ENCODE data around the gene GREB1. TPM values are rescaled to one million over a fixed set of nuclear protein-coding genes. Genes with fewer than 3 reads are reported as not detected.

Gene GREB1
- total RNA-seq, 4 donors from 2014 or later: 8.1 to 74.3 (median 26.7) TPM

GRCh38 chr2:11567631-11568031, 33.8 kb downstream of the GREB1 start:
- H3K4me1 ChIP-seq: peaks cover 0 to 11% (median 0%) of the 10 kb centered on the region in 4 donors
- WGBS, 2 donors: 86 to 94% methylated on average over 8 of the region's 8 CpGs
- peaks cover 0 to 21% (median 0%) of the 10 kb centered on the region in 3 donors for H3K36me3 ChIP-seq
- no peaks in the 10 kb centered on the region for H3K9me3 ChIP-seq
- no peak for DNase-seq (ENCODE audit: low spot score in 2 of 2)
- H3K4me3 ChIP-seq: no peak overlapping the region
- H3K27ac ChIP-seq: no peak overlapping the region
- H3K27me3 ChIP-seq: no peaks in the 10 kb centered on the region
- TF ChIP-seq CTCF (IDR thresholded peaks at IDR 0.05): no peak
- no peak for TF ChIP-seq EP300 (IDR thresholded peaks at IDR 0.05)
- TF ChIP-seq POLR2A (IDR thresholded peaks at IDR 0.05): no peak

GRCh38 chr2:11568436-11568835, 34.6 kb downstream of the GREB1 start:
- 76 to 78% methylated on average over 10 of the region's 10 CpGs for WGBS, 2 donors
- Histone ChIP-seq H3K4me3 (no peak overlapping the region), H3K36me3 (peaks cover 0 to 19% (median 0%) of the 10 kb centered on the region in 3 donors), H3K27me3 (no peaks in the 10 kb centered on the region), H3K4me1 (peaks cover 0 to 11% (median 0%) of the 10 kb centered on the region in 4 donors), H3K27ac (no peak overlapping the region), H3K9me3 (no peaks in the 10 kb centered on the region)
- DNase-seq (ENCODE audit: low spot score in 2 of 2): no peak
- TF ChIP-seq EP300 (IDR thresholded peaks at IDR 0.05) (no peak), CTCF (IDR thresholded peaks at IDR 0.05) (no peak), POLR2A (IDR thresholded peaks at IDR 0.05) (no peak)

GRCh38 chr2:11569636-11570035, 35.8 kb downstream of the GREB1 start:
- Histone ChIP-seq H3K4me3 (no peak overlapping the region), H3K36me3 (peaks cover 0 to 19% (median 0%) of the 10 kb centered on the region in 3 donors), H3K4me1 (peaks cover 0 to 15% (median 0%) of the 10 kb centered on the region in 4 donors), H3K27me3 (no peaks in the 10 kb centered on the region), H3K27ac (no peak overlapping the region), H3K9me3 (no peaks in the 10 kb centered on the region)
- 90 to 92% methylated on average over 6 to 7 of the region's 7 CpGs for WGBS, 2 donors
- TF ChIP-seq POLR2A (IDR thresholded peaks at IDR 0.05): no peak
- TF ChIP-seq CTCF (IDR thresholded peaks at IDR 0.05): no peak
- no peak for TF ChIP-seq EP300 (IDR thresholded peaks at IDR 0.05)
- DNase-seq (ENCODE audit: low spot score in 2 of 2): no peak

GRCh38 chr2:11571170-11571569, 37.3 kb downstream of the GREB1 start:
- TF ChIP-seq POLR2A (IDR thresholded peaks at IDR 0.05): no peak
- peak in 1 of 2 donors; percentile 69 for TF ChIP-seq EP300 (IDR thresholded peaks at IDR 0.05)
- no peaks in the 10 kb centered on the region for H3K9me3 ChIP-seq
- H3K36me3 ChIP-seq: peaks cover 0 to 17% (median 0%) of the 10 kb centered on the region in 3 donors
- H3K4me3 ChIP-seq: no peak overlapping the region
- DNase-seq (ENCODE audit: low spot score in 2 of 2): no peak
- no peaks in the 10 kb centered on the region for H3K27me3 ChIP-seq
- H3K4me1 ChIP-seq: peaks cover 0 to 15% (median 0%) of the 10 kb centered on the region in 4 donors
- WGBS, 2 donors: 67 to 77% methylated on average over 7 of the region's 7 CpGs
- H3K27ac ChIP-seq: peak overlapping the region in 1 of 4 donors; percentile 72

GRCh38 chr2:11572996-11573395, 39.2 kb downstream of the GREB1 start:
- Histone ChIP-seq H3K4me1 (peaks cover 0 to 15% (median 0%) of the 10 kb centered on the region in 4 donors), H3K27me3 (no peaks in the 10 kb centered on the region), H3K36me3 (peaks cover 0 to 15% (median 0%) of the 10 kb centered on the region in 3 donors), H3K27ac (peak overlapping the region in 1 of 4 donors; percentile 64), H3K4me3 (no peak overlapping the region), H3K9me3 (no peaks in the 10 kb centered on the region)
- no peak for DNase-seq (ENCODE audit: low spot score in 2 of 2)
- TF ChIP-seq EP300 (IDR thresholded peaks at IDR 0.05) (no peak), CTCF (IDR thresholded peaks at IDR 0.05) (no peak), POLR2A (IDR thresholded peaks at IDR 0.05) (no peak)
- 90 to 94% methylated on average over 9 of the region's 9 CpGs for WGBS, 2 donors

Data from tibial nerve (tissue), 4 donors.